ENCODE measurements around the gene MIEF1. TPM values are rescaled to one million over a fixed set of nuclear protein-coding genes. Genes with fewer than 3 reads are reported as not detected.
A peak's percentile ranks its signal among the peaks of the same experiment; 100 is the strongest.

MIEF1 gene
- total and polyA plus RNA-seq, 2 of the 8 experiments (the other 6 are each of a cell fraction or from before 2014, with no cell fraction given) = 16.8 to 32.7 TPM

DNA sequence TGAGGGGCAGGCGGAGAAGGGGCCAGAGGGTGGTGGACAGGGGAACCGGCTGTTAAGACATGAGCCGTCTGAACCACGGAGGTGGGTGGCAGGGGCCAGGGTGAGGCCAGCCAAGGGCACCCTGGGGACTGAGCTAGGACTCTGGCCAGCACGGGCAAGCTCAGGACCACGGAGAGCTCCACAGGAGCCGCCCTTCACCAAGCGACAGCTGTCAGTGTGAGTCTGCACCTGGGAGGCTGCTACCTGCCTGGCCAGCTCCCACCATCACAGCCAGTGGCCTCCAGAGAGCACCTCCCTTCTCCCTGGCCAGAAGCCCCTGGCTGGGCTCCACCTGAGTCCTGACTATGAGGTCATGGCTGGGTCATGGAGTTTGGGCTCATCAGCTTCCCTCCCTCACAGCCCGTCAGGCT, 23.6 kb upstream of the MIEF1 start (continued):
- TF ChIP-seq CHD7 (IDR thresholded peaks at IDR 0.05; ENCODE audit: insufficient replicate concordance, low read length) = no peak
- TF ChIP-seq CBX5 (IDR thresholded peaks at IDR 0.05; ENCODE audit: low read depth, low read length) = no peak
- TF ChIP-seq HDAC2 (IDR thresholded peaks at IDR 0.05; ENCODE audit: borderline replicate concordance in 1 of 2, low read depth in 2 of 2, low read length in 2 of 2) = peak; percentile 60 to 86; a peak in 1 of 4 replicates
- TF ChIP-seq EP300 (IDR thresholded peaks at IDR 0.05; ENCODE audit: borderline replicate concordance in 1 of 2, low read depth in 2 of 2, low read length in 2 of 2) = no peak
- TF ChIP-seq CBX8 (IDR thresholded peaks at IDR 0.05; ENCODE audit: borderline replicate concordance, low read depth, low read length) = no peak
- no peak for TF ChIP-seq TCF12 (IDR thresholded peaks at IDR 0.05; ENCODE audit: low read depth, low read length)
- TF ChIP-seq KDM5A (IDR thresholded peaks at IDR 0.05; ENCODE audit: low read length) = no peak
- peak in 1 of 2 experiments; percentile 5; a peak in 1 of 4 replicates for TF ChIP-seq RAD21 (IDR thresholded peaks at IDR 0.05 in 1 of 2, conservative IDR thresholded peaks at IDR 0.05 in 1 of 2; ENCODE audit: low read depth in 2 of 2, low read length in 2 of 2)
- TF ChIP-seq POLR2AphosphoS5 (IDR thresholded peaks at IDR 0.05; ENCODE audit: low read depth, low read length) = no peak
- TF ChIP-seq SAP30 (IDR thresholded peaks at IDR 0.05; ENCODE audit: insufficient read depth, insufficient replicate concordance, low read length) = peak; percentile 99
